Measurements from ENCODE around the gene TDO2. TPM values are rescaled to one million over a fixed set of nuclear protein-coding genes. Genes with fewer than 3 reads are reported as not detected.

TDO2 gene
- 10 to 100 TPM in 1 of 8 experiments, 1 to 10 TPM in 2, under 1 TPM in 2, not detected in 3; 0.19 to 12.5 (median 2.6) TPM for total RNA-seq

DNA sequence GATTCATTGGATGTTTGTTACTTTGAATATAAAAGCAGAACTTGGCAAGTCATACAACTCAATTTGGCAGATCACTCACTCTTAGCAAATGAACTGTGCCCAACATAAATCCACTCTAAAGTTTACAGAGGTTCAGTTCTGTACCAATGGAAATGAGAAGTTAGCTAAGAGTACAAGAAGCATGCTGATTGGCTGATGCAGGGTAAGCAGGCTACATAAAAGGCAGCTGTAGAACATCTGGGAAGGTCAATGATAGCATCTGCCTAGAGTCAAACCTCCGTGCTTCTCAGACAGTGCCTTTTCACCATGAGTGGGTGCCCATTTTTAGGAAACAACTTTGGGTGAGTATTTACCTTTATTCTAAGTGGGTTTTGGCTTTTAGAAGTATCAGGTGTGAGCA, at the start of gene TDO2:
TDO2 (plus strand) TSS at position 244 of the 400 bp plus-strand sequence; CDS start at position 307, 63 bp downstream.
- Histone ChIP-seq H3K27ac (no peak within 1 kb of the TSS), H3K4me1 (replicated peaks in 1 of 2) (no peaks in the 10 kb centered on the region), H3K4me3 (no peak within 1 kb of the TSS)
- ATAC-seq (replicated peaks in 6 of 8): peak in 2 of 8 experiments; percentile 27 to 44
- in situ Hi-C loops (cut with MboI; ENCODE audit: low pct_unique_long_range_greater_than_20kb in 2 of 9, low sequenced_read_pairs in 9 of 9, unreplicated experiment in 9 of 9): no loop called here
- 22 to 92% (median 63%) methylated on average over 1 of the region's 1 CpG; no CpG with 5 or more reads in 2 of the 10 experiments for WGBS, 10 experiments

DNA sequence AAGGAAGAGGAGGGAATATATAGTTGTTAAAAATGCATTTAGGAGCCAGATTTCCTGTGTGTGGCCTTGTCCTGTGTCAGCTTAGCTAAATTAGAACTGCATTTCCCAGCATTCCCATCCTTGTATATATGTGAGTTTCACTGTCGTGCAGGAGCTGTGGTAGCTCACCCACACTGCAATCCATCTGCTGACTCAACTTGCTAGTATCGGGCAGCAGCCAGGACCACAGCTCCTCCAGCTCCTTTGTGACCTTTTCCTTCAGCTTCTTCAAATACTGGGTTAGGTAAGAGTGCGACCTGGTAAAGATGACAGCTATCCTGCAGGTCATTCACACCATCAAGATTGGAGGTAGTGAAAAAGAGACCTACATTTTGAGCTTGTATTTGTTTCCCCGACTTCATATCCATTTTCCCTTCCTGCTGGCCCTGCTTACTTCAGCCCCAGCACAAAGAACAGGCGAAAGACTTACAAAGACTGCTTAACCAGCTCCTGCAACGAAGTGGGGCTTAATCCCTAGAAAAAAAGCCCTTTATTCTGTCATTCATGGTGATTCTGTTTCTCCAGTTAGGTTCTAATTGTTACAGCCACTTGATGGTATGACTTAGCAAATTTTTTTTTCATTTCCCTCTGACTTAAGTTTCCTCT, 48.8 kb upstream of the TDO2 start:
- in situ Hi-C loops (cut with MboI; ENCODE audit: low pct_unique_long_range_greater_than_20kb in 2 of 9, low sequenced_read_pairs in 9 of 9, unreplicated experiment in 9 of 9): no loop called here
- Histone ChIP-seq H3K4me3 (no peak overlapping the region), H3K27ac (no peak overlapping the region), H3K4me1 (replicated peaks in 1 of 2) (no peaks in the 10 kb centered on the region)
- 17 to 100% (median 76%) methylated on average over 1 to 4 of the region's 6 CpGs for WGBS, 10 experiments
- ATAC-seq (replicated peaks in 6 of 8): peak in 5 of 8 experiments; percentile 32 to 85 (median 70)

DNA sequence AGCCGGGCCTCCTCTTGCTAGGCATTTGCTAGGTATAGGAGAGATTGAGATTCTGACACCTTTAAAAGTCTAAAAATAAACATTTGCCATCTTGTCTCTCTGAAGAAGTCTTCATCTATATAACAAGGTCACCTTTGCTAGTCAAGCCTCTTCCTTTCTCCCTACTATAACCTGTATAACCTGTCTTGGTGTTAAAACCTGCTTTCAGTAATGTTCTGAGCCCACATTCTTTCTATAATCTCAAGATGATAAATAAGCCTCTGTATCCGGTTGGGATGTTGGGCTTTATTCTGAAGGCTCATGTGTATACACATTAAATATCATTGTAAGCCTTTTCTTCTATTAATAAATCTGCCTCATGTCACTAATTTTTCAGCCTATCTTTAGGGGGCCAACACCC, 47.6 kb upstream of the TDO2 start:
- WGBS, 10 experiments: 38 to 100% (median 63%) methylated on average over 1 to 2 of the region's 2 CpGs; no CpG with 5 or more reads in 3 of the 10 experiments
- Histone ChIP-seq H3K27ac (no peak overlapping the region), H3K4me1 (replicated peaks in 1 of 2) (no peaks in the 10 kb centered on the region), H3K4me3 (no peak overlapping the region)
- no peak for ATAC-seq (replicated peaks in 6 of 8)
- in situ Hi-C loops (cut with MboI; ENCODE audit: low pct_unique_long_range_greater_than_20kb in 2 of 9, low sequenced_read_pairs in 9 of 9, unreplicated experiment in 9 of 9): no loop called here

DNA sequence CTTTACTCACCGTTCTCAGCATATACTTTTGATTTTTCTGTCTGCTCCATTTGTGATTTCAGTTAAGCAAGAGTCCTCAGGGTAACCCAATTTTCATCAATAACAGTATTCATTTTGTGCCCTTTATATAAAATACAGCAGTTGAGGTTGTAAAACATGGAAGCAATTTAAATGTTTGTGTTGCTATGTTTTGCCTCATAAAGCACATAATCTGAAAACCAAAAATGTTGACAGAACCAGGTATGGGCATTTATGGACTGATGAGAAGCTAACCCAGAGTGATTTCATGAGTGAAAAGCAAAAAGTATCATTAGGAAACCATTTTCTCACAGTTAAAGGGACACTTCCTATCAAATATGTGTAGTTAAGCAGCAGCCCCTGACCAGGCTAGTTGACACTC, 37.3 kb upstream of the TDO2 start, which contains the start of gene ASIC5:
ASIC5 (minus strand) TSS at position 101 of the 400 bp plus-strand sequence; CDS start at position 50, 51 bp downstream.
- Histone ChIP-seq H3K4me3 (no peak within 1 kb of the TSS), H3K27ac (no peak within 1 kb of the TSS), H3K4me1 (replicated peaks in 1 of 2) (no peaks in the 10 kb centered on the region)
- 0 to 50% (median 0%) methylated on average over 1 of the region's 1 CpG for WGBS, 10 experiments
- ATAC-seq (replicated peaks in 6 of 8): no peak
- in situ Hi-C loops (cut with MboI; ENCODE audit: low pct_unique_long_range_greater_than_20kb in 2 of 9, low sequenced_read_pairs in 9 of 9, unreplicated experiment in 9 of 9): no loop called here

DNA sequence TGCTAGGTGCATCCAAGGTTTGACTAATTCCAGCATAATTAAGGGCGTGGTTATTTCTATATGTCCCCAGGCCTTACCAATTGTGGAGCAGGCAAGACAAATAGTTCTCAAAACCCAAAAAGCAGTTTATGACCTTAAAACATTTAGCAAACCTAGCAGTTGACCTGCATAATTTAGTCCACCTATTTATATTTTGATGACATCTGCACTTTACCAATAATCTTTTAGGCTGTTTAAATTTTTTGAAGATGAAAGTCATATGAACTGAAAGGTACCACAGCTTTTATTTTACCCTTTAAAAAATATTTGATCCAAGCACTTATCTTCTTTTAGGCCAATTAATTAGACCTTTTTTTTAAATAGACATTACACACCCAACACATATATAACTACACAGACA, 27.6 kb upstream of the TDO2 start:
- WGBS, 10 experiments: 0 to 100% (median 82%) methylated on average over 1 of the region's 1 CpG; no CpG with 5 or more reads in 2 of the 10 experiments
- H3K27ac ChIP-seq: no peak overlapping the region
- no peaks in the 10 kb centered on the region for H3K4me1 ChIP-seq (replicated peaks in 1 of 2)
- H3K4me3 ChIP-seq: no peak overlapping the region
- in situ Hi-C loops (cut with MboI; ENCODE audit: low pct_unique_long_range_greater_than_20kb in 2 of 9, low sequenced_read_pairs in 9 of 9, unreplicated experiment in 9 of 9): no loop called here
- no peak for ATAC-seq (replicated peaks in 6 of 8)

DNA sequence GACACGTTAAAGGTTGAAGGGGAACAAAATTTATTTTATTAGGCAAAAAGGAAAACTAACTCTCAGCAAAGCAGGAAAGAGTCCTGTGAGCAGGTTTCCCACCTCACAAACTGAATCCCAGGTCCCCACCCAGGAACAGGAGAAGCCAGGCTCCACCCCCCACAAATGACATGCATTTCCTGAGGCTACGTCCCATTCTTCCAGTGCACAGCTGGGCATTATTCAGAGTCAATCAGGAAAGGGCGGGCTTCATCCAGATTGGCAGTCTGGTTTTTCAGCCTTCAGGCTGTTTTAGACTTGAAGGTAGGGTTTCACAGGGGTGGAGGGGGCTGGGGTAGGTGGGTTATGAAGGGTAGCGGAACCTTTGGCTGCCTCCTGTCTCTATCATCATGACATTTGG, 25.5 kb upstream of the TDO2 start:
- H3K4me1 ChIP-seq (replicated peaks in 1 of 2): no peaks in the 10 kb centered on the region
- no peak overlapping the region for H3K27ac ChIP-seq
- peak in 3 of 8 experiments; percentile 50 to 99 (median 72) for ATAC-seq (replicated peaks in 6 of 8)
- in situ Hi-C loops (cut with MboI; ENCODE audit: low pct_unique_long_range_greater_than_20kb in 2 of 9, low sequenced_read_pairs in 9 of 9, unreplicated experiment in 9 of 9): no loop called here
- 18 to 100% (median 78%) methylated on average over 1 to 3 of the region's 4 CpGs; no CpG with 5 or more reads in 2 of the 10 experiments for WGBS, 10 experiments
- no peak overlapping the region for H3K4me3 ChIP-seq

DNA sequence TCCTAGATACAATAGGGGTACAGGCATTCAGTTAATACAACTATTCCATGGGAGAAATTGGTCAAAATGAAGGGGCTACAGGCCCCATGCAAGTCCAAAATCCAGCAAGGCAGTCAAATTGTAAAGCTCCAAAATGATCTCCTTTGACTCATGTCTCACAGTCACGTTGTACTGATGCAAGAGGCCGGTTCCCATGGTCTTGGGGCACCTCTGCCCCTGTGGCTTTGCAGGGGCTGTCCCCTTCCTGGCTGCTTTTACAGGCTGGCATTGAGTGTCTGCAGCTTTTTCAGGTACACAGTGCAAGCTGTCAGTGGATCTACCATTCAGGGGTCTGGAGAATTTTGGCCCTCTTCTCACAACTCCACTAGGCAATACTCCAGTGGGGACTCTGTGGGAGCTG, 24.9 kb upstream of the TDO2 start:
- H3K4me1 ChIP-seq (replicated peaks in 1 of 2): no peaks in the 10 kb centered on the region
- no peak overlapping the region for H3K4me3 ChIP-seq
- ATAC-seq (replicated peaks in 6 of 8): no peak
- no peak overlapping the region for H3K27ac ChIP-seq
- WGBS, 10 experiments: 0% methylated on average over 1 to 2 of the region's 2 CpGs; no CpG with 5 or more reads in 7 of the 10 experiments
- in situ Hi-C loops (cut with MboI; ENCODE audit: low pct_unique_long_range_greater_than_20kb in 2 of 9, low sequenced_read_pairs in 9 of 9, unreplicated experiment in 9 of 9): no loop called here

DNA sequence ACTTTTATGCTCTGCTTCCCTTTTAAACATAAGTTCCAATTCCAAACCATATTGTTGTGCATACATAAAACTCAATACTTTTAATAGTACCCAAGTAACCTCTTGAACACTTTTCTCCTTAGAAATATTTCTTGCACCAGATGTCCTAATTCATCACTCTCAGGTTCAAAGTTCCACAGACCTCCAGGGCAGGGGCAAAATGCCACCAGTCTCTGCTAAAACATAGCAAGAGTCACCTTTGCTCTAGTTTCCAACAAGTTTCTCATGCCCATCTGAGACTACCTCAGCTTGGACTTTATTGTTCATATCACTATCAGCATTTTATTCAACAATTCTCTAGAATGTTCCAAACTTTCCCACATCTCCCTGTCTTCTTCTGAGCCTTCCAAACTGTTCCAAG, 23.7 kb upstream of the TDO2 start:
- in situ Hi-C loops (cut with MboI; ENCODE audit: low pct_unique_long_range_greater_than_20kb in 2 of 9, low sequenced_read_pairs in 9 of 9, unreplicated experiment in 9 of 9): no loop called here
- no peak overlapping the region for H3K27ac ChIP-seq
- H3K4me1 ChIP-seq (replicated peaks in 1 of 2): no peaks in the 10 kb centered on the region

DNA sequence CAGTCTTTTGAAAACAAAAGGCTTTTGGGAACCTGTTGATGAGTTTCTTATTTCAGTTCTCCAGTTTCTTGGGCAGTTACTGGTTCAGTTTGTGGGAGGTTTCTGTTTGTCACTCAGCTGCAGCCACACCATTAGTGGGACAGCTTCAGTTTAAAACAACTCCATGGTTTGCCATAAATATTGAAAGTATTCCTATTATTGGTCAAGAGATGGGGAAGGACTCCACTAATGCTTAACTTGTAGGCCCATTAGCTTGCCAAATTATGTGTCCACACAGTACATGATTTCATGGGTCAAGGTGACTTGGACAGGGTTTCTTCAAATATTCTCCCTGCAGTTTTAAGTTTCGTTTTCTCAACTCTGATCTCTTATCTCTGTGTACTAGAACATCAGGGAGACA, 21.9 kb upstream of the TDO2 start:
- H3K4me1 ChIP-seq (replicated peaks in 1 of 2): no peaks in the 10 kb centered on the region
- H3K27ac ChIP-seq: no peak overlapping the region
- in situ Hi-C loops (cut with MboI; ENCODE audit: low pct_unique_long_range_greater_than_20kb in 2 of 9, low sequenced_read_pairs in 9 of 9, unreplicated experiment in 9 of 9): no loop called here
- no peak for ATAC-seq (replicated peaks in 6 of 8)
- no peak overlapping the region for H3K4me3 ChIP-seq
- 33 to 100% (median 83%) methylated on average over 1 of the region's 1 CpG; no CpG with 5 or more reads in 4 of the 10 experiments for WGBS, 10 experiments

More for the DNA sequence above, 23.7 kb upstream of the TDO2 start:
- ATAC-seq (replicated peaks in 6 of 8): no peak
- no peak overlapping the region for H3K4me3 ChIP-seq

DNA sequence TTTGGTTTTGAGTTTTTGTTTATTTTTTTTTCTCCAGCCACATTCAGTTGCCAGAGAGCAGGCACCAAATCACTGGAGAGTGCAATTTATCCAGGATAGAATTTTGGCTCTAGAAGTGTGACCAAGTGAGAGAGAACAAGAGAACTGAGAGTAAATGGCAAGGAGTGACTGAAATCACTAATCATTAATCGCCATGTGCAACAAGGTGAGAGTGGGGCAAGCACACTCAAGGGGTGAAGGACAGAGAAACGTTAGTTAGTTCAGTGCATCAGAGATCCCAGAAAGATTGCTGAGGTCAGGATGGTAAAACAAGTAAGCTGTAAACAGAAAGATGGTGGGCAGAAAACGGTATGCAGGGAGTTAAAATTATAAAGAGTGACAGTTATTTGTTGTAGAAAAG, 19.6 kb upstream of the TDO2 start:
- 34 to 100% (median 81%) methylated on average over 1 to 3 of the region's 3 CpGs for WGBS, 10 experiments
- ATAC-seq (replicated peaks in 6 of 8): no peak
- in situ Hi-C loops (cut with MboI; ENCODE audit: low pct_unique_long_range_greater_than_20kb in 2 of 9, low sequenced_read_pairs in 9 of 9, unreplicated experiment in 9 of 9): no loop called here

DNA sequence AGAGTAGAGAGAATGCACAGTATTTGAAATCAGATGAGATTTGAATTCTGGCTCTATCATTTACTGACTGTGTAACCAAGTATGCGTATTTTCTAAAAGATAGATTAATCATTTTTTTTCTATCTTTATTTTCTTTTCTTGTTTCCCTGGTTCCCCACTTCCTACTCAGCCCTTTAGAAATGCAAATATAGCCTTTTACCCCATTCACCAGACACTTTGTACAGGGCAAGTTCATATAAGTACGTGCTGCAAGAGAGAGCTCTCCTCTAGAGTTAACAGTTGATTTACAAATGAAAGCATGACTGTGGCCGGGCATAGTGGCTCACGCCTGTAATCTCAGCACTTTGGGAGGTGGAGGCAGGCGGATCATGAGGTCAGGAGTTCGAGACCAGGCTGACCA, 17.8 kb upstream of the TDO2 start:
- H3K4me3 ChIP-seq: no peak overlapping the region
- no peak overlapping the region for H3K27ac ChIP-seq
- peak in 5 of 8 experiments; percentile 12 to 88 (median 69) for ATAC-seq (replicated peaks in 6 of 8)
- 0 to 93% (median 45%) methylated on average over 1 to 6 of the region's 6 CpGs for WGBS, 10 experiments
- no peaks in the 10 kb centered on the region for H3K4me1 ChIP-seq (replicated peaks in 1 of 2)
- in situ Hi-C loops (cut with MboI; ENCODE audit: low pct_unique_long_range_greater_than_20kb in 2 of 9, low sequenced_read_pairs in 9 of 9, unreplicated experiment in 9 of 9): no loop called here

More for the DNA sequence above, 19.6 kb upstream of the TDO2 start:
- H3K4me3 ChIP-seq: no peak overlapping the region
- H3K27ac ChIP-seq: no peak overlapping the region
- no peaks in the 10 kb centered on the region for H3K4me1 ChIP-seq (replicated peaks in 1 of 2)

DNA sequence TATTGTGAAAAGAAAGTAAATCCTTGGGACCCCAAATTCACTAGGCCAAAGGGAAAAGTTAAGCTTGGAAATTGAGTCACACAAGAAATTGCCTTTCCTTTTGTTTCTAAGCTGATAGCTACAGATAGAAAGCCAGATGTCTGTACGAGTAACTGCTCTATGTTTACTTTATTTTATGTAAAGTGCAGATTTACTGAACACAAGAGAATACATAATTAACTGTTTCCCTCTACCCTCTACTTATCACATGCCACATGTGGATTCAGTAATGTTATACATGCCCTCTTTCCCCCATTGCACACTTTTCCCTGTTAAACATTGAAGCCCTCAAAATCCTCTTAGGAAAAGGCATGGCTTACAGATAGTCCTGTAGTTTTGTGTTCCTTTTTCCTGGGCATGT, 16.5 kb upstream of the TDO2 start:
- WGBS, 10 experiments: 0 to 100% (median 80%) methylated on average over 1 of the region's 1 CpG; no CpG with 5 or more reads in 2 of the 10 experiments
- in situ Hi-C loops (cut with MboI; ENCODE audit: low pct_unique_long_range_greater_than_20kb in 2 of 9, low sequenced_read_pairs in 9 of 9, unreplicated experiment in 9 of 9): no loop called here
- Histone ChIP-seq H3K27ac (no peak overlapping the region), H3K4me3 (no peak overlapping the region), H3K4me1 (replicated peaks in 1 of 2) (no peaks in the 10 kb centered on the region)
- peak in 3 of 8 experiments; percentile 54 to 84 (median 63) for ATAC-seq (replicated peaks in 6 of 8)

DNA sequence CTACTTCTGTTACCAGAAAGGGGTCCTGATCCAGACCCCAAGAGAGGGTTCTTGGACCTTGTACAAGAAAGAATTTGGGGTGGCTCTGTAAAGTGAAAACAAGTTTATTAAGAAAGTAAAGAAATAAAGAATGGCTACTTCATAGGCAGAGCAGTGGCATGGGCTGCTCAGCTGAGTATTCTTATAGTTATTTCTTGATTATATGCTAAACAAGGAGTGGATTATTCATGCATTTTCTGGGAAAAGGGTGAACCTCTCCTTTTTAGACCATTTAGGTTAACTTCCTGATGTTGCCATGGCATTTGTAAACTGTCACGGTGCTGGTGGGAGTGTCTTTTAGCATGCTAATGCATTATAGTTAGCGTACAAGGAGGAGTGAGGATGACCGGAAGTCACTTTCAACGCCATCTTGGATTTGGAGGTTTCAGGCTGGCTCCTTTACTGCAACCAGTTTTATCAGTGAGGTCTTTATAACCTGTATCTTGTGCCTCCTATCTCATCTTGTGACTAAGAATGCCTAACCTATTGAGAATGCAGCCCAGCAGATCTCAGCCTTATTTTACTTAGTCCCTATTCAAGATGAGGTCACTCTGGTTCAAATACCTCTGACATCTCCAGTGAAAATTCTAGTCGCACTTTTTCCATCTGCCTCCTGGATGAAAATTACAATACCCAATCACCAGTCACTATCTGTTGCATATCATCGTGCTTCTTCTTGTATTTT, 15.5 kb upstream of the TDO2 start:
- in situ Hi-C loops (cut with MboI; ENCODE audit: low pct_unique_long_range_greater_than_20kb in 2 of 9, low sequenced_read_pairs in 9 of 9, unreplicated experiment in 9 of 9): no loop called here
- no peak overlapping the region for H3K27ac ChIP-seq
- no peak overlapping the region for H3K4me3 ChIP-seq
- H3K4me1 ChIP-seq (replicated peaks in 1 of 2): no peaks in the 10 kb centered on the region
- ATAC-seq (replicated peaks in 6 of 8): peak in 2 of 8 experiments; percentile 59 to 61
- 64 to 97% (median 77%) methylated on average over 1 to 6 of the region's 6 CpGs for WGBS, 10 experiments
